Measurements from ENCODE around the gene ASPDH. TPM values are rescaled to one million over a fixed set of nuclear protein-coding genes. Genes with fewer than 3 reads are reported as not detected.

The ASPDH gene
- total and polyA plus RNA-seq, 2 donors (not counting 3 experiments of a cell fraction or from before 2014, with no cell fraction given): not detected

DNA sequence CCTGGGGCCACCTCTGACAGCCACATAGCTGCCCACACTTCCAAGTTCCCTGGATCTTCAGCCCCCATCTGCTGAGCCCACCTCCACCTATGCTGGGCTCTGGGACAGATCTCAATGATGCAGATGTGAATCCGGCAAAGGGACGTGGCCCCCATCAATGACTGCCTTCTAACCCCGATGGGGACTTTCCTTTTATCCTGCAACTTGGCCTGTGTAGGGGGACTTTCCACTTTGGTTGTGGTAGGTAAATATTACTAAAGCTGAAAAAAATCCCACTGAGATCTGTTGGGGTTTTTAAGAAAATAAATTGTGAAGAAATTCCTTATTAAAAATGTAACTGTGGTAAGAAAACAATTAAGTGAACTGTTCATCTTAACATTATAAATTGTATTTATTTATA is 20.8 kb upstream of the ASPDH start:
- H3K4me2 ChIP-seq (ENCODE audit: insufficient read depth, low read length): no peak overlapping the region
- H3K27me3 ChIP-seq (ENCODE audit: control insufficient read depth in 2 of 2, insufficient read depth in 2 of 2, low read length in 2 of 2): peaks cover 0 to 2% of the 10 kb centered on the region in 2 experiments
- no peak overlapping the region for H2AFZ ChIP-seq (ENCODE audit: low read depth, low read length)
- DNase-seq (ENCODE audit: low read depth, low spot score): no peak
- H3K36me3 ChIP-seq (ENCODE audit: control insufficient read depth in 2 of 2, extremely low read depth in 1 of 2, insufficient read depth in 2 of 2, low read length in 2 of 2): no peaks in the 10 kb centered on the region
- no peak overlapping the region for H3K9ac ChIP-seq (replicated peaks; ENCODE audit: extremely low read depth, insufficient read depth, low read length)
- no peak overlapping the region for H3K27ac ChIP-seq (ENCODE audit: insufficient read depth, low read depth, low read length)
- BruUV-seq (replicated peaks): no TSS peak
- TF ChIP-seq, protein P1, sequence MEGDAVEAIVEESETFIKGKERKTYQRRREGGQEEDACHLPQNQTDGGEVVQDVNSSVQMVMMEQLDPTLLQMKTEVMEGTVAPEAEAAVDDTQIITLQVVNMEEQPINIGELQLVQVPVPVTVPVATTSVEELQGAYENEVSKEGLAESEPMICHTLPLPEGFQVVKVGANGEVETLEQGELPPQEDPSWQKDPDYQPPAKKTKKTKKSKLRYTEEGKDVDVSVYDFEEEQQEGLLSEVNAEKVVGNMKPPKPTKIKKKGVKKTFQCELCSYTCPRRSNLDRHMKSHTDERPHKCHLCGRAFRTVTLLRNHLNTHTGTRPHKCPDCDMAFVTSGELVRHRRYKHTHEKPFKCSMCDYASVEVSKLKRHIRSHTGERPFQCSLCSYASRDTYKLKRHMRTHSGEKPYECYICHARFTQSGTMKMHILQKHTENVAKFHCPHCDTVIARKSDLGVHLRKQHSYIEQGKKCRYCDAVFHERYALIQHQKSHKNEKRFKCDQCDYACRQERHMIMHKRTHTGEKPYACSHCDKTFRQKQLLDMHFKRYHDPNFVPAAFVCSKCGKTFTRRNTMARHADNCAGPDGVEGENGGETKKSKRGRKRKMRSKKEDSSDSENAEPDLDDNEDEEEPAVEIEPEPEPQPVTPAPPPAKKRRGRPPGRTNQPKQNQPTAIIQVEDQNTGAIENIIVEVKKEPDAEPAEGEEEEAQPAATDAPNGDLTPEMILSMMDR (IDR thresholded peaks at IDR 0.05; ENCODE audit: extremely low read depth in 1 of 2, insufficient read depth in 1 of 2, low read depth in 1 of 2, low read length in 2 of 2): no peak
- TF ChIP-seq EZH2 (IDR thresholded peaks at IDR 0.05; ENCODE audit: borderline replicate concordance, low read depth, low read length, severe bottlenecking) (no peak), JUN (IDR thresholded peaks at IDR 0.05; ENCODE audit: borderline replicate concordance, insufficient read depth, insufficient read length, low read depth) (no peak), GATA2 (IDR thresholded peaks at IDR 0.05; ENCODE audit: insufficient read depth, insufficient read length, low read depth, low read length) (no peak), FOS (IDR thresholded peaks at IDR 0.05; ENCODE audit: borderline replicate concordance, insufficient read depth, low read length) (no peak), POLR2A (IDR thresholded peaks at IDR 0.05; ENCODE audit: low read depth, low read length) (no peak), POLR2AphosphoS5 (IDR thresholded peaks at IDR 0.05; ENCODE audit: insufficient read depth, low read depth, low read length) (no peak), MYC (IDR thresholded peaks at IDR 0.05; ENCODE audit: low read depth, low read length) (no peak)
- TF ChIP-seq, protein P2, sequence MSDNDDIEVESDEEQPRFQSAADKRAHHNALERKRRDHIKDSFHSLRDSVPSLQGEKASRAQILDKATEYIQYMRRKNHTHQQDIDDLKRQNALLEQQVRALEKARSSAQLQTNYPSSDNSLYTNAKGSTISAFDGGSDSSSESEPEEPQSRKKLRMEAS (IDR thresholded peaks at IDR 0.05; ENCODE audit: insufficient read depth, insufficient read length): no peak
- ChIA-PET CTCF (interaction anchor here (1.8 to 6.0 kb wide), 2 partner anchors 387 to 388 kb away, joined by 5 to 129 read pairs; no protein-coding TSS in a partner anchor), POLR2A (no interaction called here)
- H3K9me3 ChIP-seq (replicated peaks; ENCODE audit: control insufficient read depth, insufficient read depth, low read length): no peaks in the 10 kb centered on the region
- intact Hi-C loops (cut with micrococcal nuclease): no loop called here
- no peak for FAIRE-seq
- no peak overlapping the region for H3K4me3 ChIP-seq (replicated peaks in 1 of 3; ENCODE audit: insufficient read depth in 1 of 3, low read depth in 1 of 3, low read length in 3 of 3)
- dilution Hi-C loops (cut with MboI; ENCODE audit: extremely low pct_ligation_motif_present, low sequenced_read_pairs): no loop called here
- H3K9me1 ChIP-seq (replicated peaks; ENCODE audit: control insufficient read depth, extremely low read depth, insufficient read depth, low read length): no peaks in the 10 kb centered on the region
- H4K20me1 ChIP-seq (replicated peaks; ENCODE audit: control insufficient read depth, extremely low read depth, insufficient read depth, low read length): no peaks in the 10 kb centered on the region
- H3K79me2 ChIP-seq (ENCODE audit: control insufficient read depth, insufficient read depth, low read length): no peaks in the 10 kb centered on the region
- H3K4me1 ChIP-seq (ENCODE audit: control insufficient read depth, extremely low read depth, insufficient read depth, low read length): no peaks in the 10 kb centered on the region

All from endothelial cell of umbilical vein (primary cell).